ENCODE measurements around the gene PHRF1.

PHRF1 gene

GRCh38 chr11:575996-576768 is at the start of gene PHRF1:
Gene PHRF1 (plus strand): TSS chr11:576470. CDS start chr11:581513, 5,043 bp downstream.
- peak; percentile 86 to 92 for DNase-seq

- no peak for DNase-seq
Observed at GRCh38 chr11:528166-528814, 48.0 kb upstream of the PHRF1 start.

GRCh38 chr11:528815-529727 is 47.2 kb upstream of the PHRF1 start:
- no peak for DNase-seq

GRCh38 chr11:529728-530411 is 46.4 kb upstream of the PHRF1 start:
- no peak for DNase-seq

- no peak for DNase-seq
Observed at GRCh38 chr11:530960-531831, 45.1 kb upstream of the PHRF1 start.

GRCh38 chr11:531919-532526 is 44.2 kb upstream of the PHRF1 start:
- no peak for DNase-seq

- DNase-seq = no peak
Observed at GRCh38 chr11:532527-532985, 43.7 kb upstream of the PHRF1 start.

- no peak for DNase-seq
Observed at GRCh38 chr11:532986-533585, 43.2 kb upstream of the PHRF1 start.

GRCh38 chr11:533586-534395 is 42.5 kb upstream of the PHRF1 start:
- DNase-seq = no peak

GRCh38 chr11:534396-535209 is 41.7 kb upstream of the PHRF1 start:
- no peak for DNase-seq

- no peak for DNase-seq
Observed at GRCh38 chr11:535210-535518, 41.1 kb upstream of the PHRF1 start.

- peak; percentile 89 to 98 for DNase-seq
Observed at GRCh38 chr11:535519-536454, 40.5 kb upstream of the PHRF1 start, which contains the start of gene HRAS. Gene HRAS (minus strand): TSS chr11:535576.

GRCh38 chr11:536841-537621 is 39.2 kb upstream of the PHRF1 start, which contains the start of gene LRRC56:
Gene LRRC56 (plus strand): TSS chr11:537527. CDS start chr11:540685, 3,158 bp downstream.
- DNase-seq = peak; percentile 56 to 85

GRCh38 chr11:537622-538430 is 38.4 kb upstream of the PHRF1 start:
- DNase-seq = no peak

GRCh38 chr11:538431-539051 is 37.7 kb upstream of the PHRF1 start:
- DNase-seq = no peak

Measured in inflammatory macrophage treated with lipopolysaccharide for 1 hour (primary cell).